Transverse colon (tissue), 4 donors: ENCODE results near the gene PEX10. TPM values are rescaled to one million over a fixed set of nuclear protein-coding genes. Genes with fewer than 3 reads are reported as not detected.

Source experiments
- DNase-seq: peaks from one replicate; pipeline ENCODE4 v3.0.0-alpha.2; 2019
- H3K27ac ChIP-seq, 4 donors: fragments of 200-600 bp; sonication (generic); 2 replicates each; pipeline ENCODE4 v1.5.1; 2016 to 2018; ENCODE audit warnings: inconsistent platforms in 4 of 4
- H3K27me3 ChIP-seq: fragments of 200-600 bp; sonication (generic); 2 replicates; pipeline ENCODE4 v1.5.1; 2017; ENCODE audit warnings: inconsistent platforms
- H3K36me3 ChIP-seq, 4 donors: fragments of 200-600 bp; sonication (generic); 2 replicates each; pipeline ENCODE4 v1.5.1; 2017 to 2019; ENCODE audit warnings: inconsistent platforms in 4 of 4
- H3K4me1 ChIP-seq, 4 donors: fragments of 200-600 bp; sonication (generic); 2 replicates each; pipeline ENCODE4 v1.5.1; 2017 to 2020; ENCODE audit warnings: inconsistent platforms in 4 of 4
- H3K4me3 ChIP-seq, 4 donors: fragments of 200-600 bp; sonication (generic); 1 replicate in 1 of 4; 2 replicates in 3 of 4; pipeline versions ENCODE4 v1.5.1 to v1.6.1; 2017 to 2019; ENCODE audit warnings: inconsistent platforms in 4 of 4
- H3K9me3 ChIP-seq, 2 donors: fragments of 200-600 bp; sonication (generic); 2 replicates each; pipeline ENCODE4 v1.5.1; 2017 to 2019; ENCODE audit warnings: inconsistent platforms in 2 of 2
- CTCF ChIP-seq, 5 experiments: fragments of 200-600 bp in 3 of 5; fragments of 450-650 bp in 2 of 5; sonication (generic) in 3 of 5; IDR thresholded peaks; 1 replicate in 2 of 5; 2 replicates in 3 of 5; pipeline ENCODE4 v1.5.1; 2016 to 2017; ENCODE audit warnings: antibody characterized with exemption in 5 of 5, inconsistent platforms in 3 of 5, mild to moderate bottlenecking in 2 of 5, moderate library complexity in 1 of 5
- EP300 ChIP-seq: sonication (generic); formaldehyde crosslinking; IDR thresholded peaks from one replicate; pipeline ENCODE4 v1.6.1; 2017; ENCODE audit warnings: antibody characterized with exemption, low read depth
- POLR2A ChIP-seq: fragments of 450-650 bp; IDR thresholded peaks from one replicate; pipeline ENCODE4 v1.6.1; 2016; ENCODE audit warnings: antibody characterized with exemption, mild to moderate bottlenecking, moderate library complexity
- POLR2AphosphoS5 ChIP-seq, 3 donors: sonication (generic); formaldehyde crosslinking; IDR thresholded peaks; one replicate each; pipeline ENCODE4 v1.6.1; 2016; ENCODE audit warnings: antibody characterized with exemption in 3 of 3
- WGBS, 2 donors: methylation state at CpG; one replicate each; pipeline ENCODE4 v1.1.5; 2018; ENCODE audit warnings: low coverage in 1 of 2; 5-methylcytosine and 5-hydroxymethylcytosine counted together
- in situ Hi-C, 4 donors: fragments of 200-750 bp; cut with MboI; loops; one replicate each; pipeline versions ENCODE4 v1.15.0 to v1.15.1; 2017; ENCODE audit warnings: low sequenced_read_pairs in 3 of 4, low pct_ligation_motif_present in 1 of 4, low pct_unique_long_range_greater_than_20kb in 1 of 4
- intact Hi-C: fragments of 100-400 bp; cut with DNase I; formaldehyde crosslinking; loops from one replicate; pipeline ENCODE4 v1.15.1; 2023; ENCODE audit warnings: low total_unique reads
- total RNA-seq, 4 donors: library from RNA; depleted of rRNA; stranded (reverse); fragments of >200 nt; gene quantifications; one replicate each; pipeline ENCODE4 v1.1.0, GENCODE V29; 2016

The PEX10 gene
- total RNA-seq, 4 donors from 2014 or later: 16.9 to 28.8 (median 21.3) TPM

GRCh38 chr1:2398871-2399270 lies 13.5 kb downstream of the PEX10 start:
- intact Hi-C loops (no loop called here), in situ Hi-C loops (no loop called here)
- no peaks in the 10 kb centered on the region for H3K27me3 ChIP-seq
- H3K27ac ChIP-seq: no peak overlapping the region
- TF ChIP-seq POLR2AphosphoS5 (IDR thresholded peaks at IDR 0.05) (no peak), CTCF (IDR thresholded peaks at IDR 0.05) (no peak), POLR2A (no peak), EP300 (no peak)
- peaks cover 0 to 52% (median 21%) of the 10 kb centered on the region in 4 donors for H3K36me3 ChIP-seq
- 94 to 100% methylated on average over 1 to 7 of the region's 7 CpGs for WGBS, 2 donors
- peaks cover 0 to 14% (median 2%) of the 10 kb centered on the region in 4 donors for H3K4me1 ChIP-seq
- no peak for DNase-seq
- H3K9me3 ChIP-seq: no peaks in the 10 kb centered on the region
- no peak overlapping the region for H3K4me3 ChIP-seq

- H3K27ac ChIP-seq: no peak overlapping the region
- H3K36me3 ChIP-seq: peaks cover 0 to 36% (median 16%) of the 10 kb centered on the region in 4 donors
- WGBS, 2 donors: 84% methylated on average over 19 of the region's 19 CpGs; no CpG with 5 or more reads in 1 of the 2 donors
- no peak for DNase-seq
- H3K4me3 ChIP-seq: no peak overlapping the region
- H3K4me1 ChIP-seq: peaks cover 15 to 30% (median 18%) of the 10 kb centered on the region in 4 donors
- intact Hi-C loops: no loop called here
- in situ Hi-C loops: no loop called here
- H3K27me3 ChIP-seq: no peaks in the 10 kb centered on the region
- no peaks in the 10 kb centered on the region for H3K9me3 ChIP-seq
- TF ChIP-seq POLR2A: no peak
- TF ChIP-seq EP300: no peak
- no peak for TF ChIP-seq POLR2AphosphoS5 (IDR thresholded peaks at IDR 0.05)
- no peak for TF ChIP-seq CTCF (IDR thresholded peaks at IDR 0.05)
Observed at GRCh38 chr1:2397007-2397679, 15.2 kb downstream of the PEX10 start.

- no peak overlapping the region for H3K4me3 ChIP-seq
- H3K27ac ChIP-seq: no peak overlapping the region
- TF ChIP-seq POLR2A (no peak), EP300 (no peak), POLR2AphosphoS5 (IDR thresholded peaks at IDR 0.05) (no peak), CTCF (IDR thresholded peaks at IDR 0.05) (no peak)
- 91 to 100% methylated on average over 3 to 5 of the region's 5 CpGs for WGBS, 2 donors
- in situ Hi-C loops: no loop called here
- intact Hi-C loops: no loop called here
- no peaks in the 10 kb centered on the region for H3K27me3 ChIP-seq
- peaks cover 15 to 30% (median 18%) of the 10 kb centered on the region in 4 donors for H3K4me1 ChIP-seq
- no peaks in the 10 kb centered on the region for H3K9me3 ChIP-seq
- peaks cover 0 to 32% (median 15%) of the 10 kb centered on the region in 4 donors for H3K36me3 ChIP-seq
- DNase-seq: no peak
Observed at GRCh38 chr1:2396476-2396875, 15.9 kb downstream of the PEX10 start.

GRCh38 chr1:2396059-2396458 lies 16.3 kb downstream of the PEX10 start:
- intact Hi-C loops (no loop called here), in situ Hi-C loops (no loop called here)
- no peak for TF ChIP-seq CTCF (IDR thresholded peaks at IDR 0.05)
- no peak for TF ChIP-seq POLR2AphosphoS5 (IDR thresholded peaks at IDR 0.05)
- TF ChIP-seq EP300: no peak
- no peak for TF ChIP-seq POLR2A

More at GRCh38 chr1:2396059-2396458, 16.3 kb downstream of the PEX10 start:
- H3K4me3 ChIP-seq: no peak overlapping the region
- H3K4me1 ChIP-seq: peaks cover 15 to 30% (median 18%) of the 10 kb centered on the region in 4 donors
- peaks cover 0 to 32% (median 15%) of the 10 kb centered on the region in 4 donors for H3K36me3 ChIP-seq
- DNase-seq: no peak
- no peaks in the 10 kb centered on the region for H3K27me3 ChIP-seq
- WGBS, 2 donors: 88 to 90% methylated on average over 3 to 17 of the region's 17 CpGs
- no peak overlapping the region for H3K27ac ChIP-seq
- no peaks in the 10 kb centered on the region for H3K9me3 ChIP-seq
